ENCODE data around the gene ZBTB32. TPM values are rescaled to one million over a fixed set of nuclear protein-coding genes. Genes with fewer than 3 reads are reported as not detected.

ZBTB32 gene
- total RNA-seq, 1 experiment from 2014 or later, result not detected

GRCh38 chr19:35736913-35737886, 32.8 kb downstream of the ZBTB32 start:
- no peak for DNase-seq (ENCODE audit: low spot score)

DNA sequence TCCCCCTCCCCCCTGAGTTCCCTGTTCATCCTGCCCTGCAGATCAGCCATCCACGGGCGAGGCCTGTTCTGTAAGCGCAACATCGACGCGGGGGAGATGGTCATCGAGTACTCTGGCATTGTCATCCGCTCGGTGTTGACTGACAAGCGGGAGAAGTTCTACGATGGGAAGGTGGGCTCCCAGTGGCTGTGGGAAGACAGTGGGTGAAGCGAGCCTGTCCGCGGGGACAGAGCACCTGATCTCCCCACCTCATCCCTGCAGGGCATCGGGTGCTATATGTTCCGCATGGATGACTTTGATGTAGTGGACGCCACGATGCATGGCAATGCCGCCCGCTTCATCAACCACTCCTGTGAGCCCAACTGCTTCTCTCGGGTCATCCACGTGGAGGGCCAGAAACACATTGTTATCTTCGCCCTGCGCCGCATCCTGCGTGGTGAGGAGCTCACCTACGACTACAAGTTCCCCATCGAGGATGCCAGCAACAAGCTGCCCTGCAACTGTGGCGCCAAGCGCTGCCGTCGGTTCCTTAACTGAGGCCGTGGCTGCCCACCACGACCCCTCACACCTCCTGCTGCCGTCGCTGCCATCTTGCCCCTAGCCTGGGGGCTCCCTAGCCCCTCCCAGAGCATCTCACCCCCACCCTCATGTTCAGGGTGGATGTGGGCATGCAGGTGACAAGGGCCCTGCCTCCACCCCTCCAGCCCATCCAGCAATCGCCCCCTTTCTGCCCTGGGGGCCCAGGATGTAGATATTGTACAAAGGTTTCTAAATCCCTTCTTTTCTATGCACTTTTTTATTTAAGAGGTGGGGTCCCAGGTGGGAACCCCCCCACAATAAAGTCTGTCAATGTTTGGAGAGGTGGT, 33.9 kb downstream of the ZBTB32 start:
- DNase-seq (ENCODE audit: low spot score), result no peak

GRCh38 chr19:35738887-35739229, 34.5 kb downstream of the ZBTB32 start:
- no peak for DNase-seq (ENCODE audit: low spot score)

- DNase-seq (ENCODE audit: low spot score), result no peak
Measured at GRCh38 chr19:35739275-35740107, 35.1 kb downstream of the ZBTB32 start.

DNA sequence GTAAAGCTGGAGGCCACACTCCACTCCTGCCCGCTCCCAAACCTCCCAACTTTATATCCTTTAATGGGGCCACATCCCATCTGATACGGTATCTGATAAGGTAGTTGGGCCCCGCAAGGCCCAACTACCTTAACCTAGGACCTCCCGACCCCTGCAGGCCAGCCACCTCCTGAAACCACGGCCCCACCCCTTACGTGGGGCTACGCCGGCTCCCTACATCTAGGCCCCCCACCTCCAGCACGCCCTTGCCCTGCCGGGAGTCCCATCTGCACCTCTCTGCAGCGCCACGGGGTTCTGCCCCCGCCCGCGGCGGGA, 35.7 kb downstream of the ZBTB32 start:
- DNase-seq (ENCODE audit: low spot score), result no peak

GRCh38 chr19:35740423-35741202, 36.3 kb downstream of the ZBTB32 start:
- DNase-seq (ENCODE audit: low spot score), result peak; percentile 99

DNA sequence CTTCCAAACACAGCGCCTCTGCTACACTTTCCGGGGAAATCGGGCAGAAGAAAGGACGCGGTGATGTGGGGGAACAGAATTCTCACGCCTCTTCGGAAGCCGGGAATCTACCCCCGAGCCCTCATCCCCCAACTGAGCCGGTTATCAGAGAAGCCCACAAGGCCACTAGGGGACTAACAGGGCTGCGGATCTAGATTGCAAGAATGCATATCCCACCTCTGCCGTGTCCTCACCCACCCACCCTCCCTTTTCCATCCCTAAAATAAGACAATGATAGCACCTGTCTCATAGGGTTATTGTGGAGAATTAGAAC, 36.8 kb downstream of the ZBTB32 start:
- DNase-seq (ENCODE audit: low spot score), result no peak

DNA sequence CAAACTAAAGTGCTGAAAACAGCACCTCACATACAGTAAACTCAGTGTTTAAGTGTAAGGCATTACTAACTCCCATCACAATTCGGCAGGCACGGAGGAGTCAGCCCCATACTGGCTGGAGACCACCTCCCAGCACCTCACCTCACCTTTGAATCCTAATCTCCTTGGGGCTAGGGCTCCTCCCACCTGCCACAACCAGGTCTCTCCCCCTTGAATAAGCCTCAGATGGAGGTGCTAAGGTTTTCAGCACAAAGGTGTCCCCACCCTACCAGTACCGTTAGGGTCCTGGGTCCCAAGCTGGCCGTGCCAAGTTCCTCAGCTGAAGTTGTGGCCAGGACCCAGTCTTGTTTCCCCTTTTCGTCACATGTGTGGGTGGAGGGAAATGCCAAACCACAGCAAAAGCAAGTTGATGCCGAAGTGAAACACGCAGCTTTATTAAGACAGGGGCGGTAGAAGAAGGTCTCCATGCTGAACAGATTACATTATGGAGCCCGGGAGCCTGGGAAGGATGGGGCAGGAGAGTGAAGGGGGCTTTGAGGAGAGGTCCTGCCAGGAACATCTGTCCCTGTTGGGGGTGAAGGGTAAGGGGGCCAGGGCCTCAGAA, 37.9 kb downstream of the ZBTB32 start, which contains the start of gene IGFLR1:
Gene IGFLR1, minus strand, starts transcription at position 332 of the 604 bp plus-strand sequence. CDS start 1,272 bp downstream, outside the sequence.
- no peak for DNase-seq (ENCODE audit: low spot score)

GRCh38 chr19:35743640-35744429, 39.5 kb downstream of the ZBTB32 start:
- no peak for DNase-seq (ENCODE audit: low spot score)

DNA sequence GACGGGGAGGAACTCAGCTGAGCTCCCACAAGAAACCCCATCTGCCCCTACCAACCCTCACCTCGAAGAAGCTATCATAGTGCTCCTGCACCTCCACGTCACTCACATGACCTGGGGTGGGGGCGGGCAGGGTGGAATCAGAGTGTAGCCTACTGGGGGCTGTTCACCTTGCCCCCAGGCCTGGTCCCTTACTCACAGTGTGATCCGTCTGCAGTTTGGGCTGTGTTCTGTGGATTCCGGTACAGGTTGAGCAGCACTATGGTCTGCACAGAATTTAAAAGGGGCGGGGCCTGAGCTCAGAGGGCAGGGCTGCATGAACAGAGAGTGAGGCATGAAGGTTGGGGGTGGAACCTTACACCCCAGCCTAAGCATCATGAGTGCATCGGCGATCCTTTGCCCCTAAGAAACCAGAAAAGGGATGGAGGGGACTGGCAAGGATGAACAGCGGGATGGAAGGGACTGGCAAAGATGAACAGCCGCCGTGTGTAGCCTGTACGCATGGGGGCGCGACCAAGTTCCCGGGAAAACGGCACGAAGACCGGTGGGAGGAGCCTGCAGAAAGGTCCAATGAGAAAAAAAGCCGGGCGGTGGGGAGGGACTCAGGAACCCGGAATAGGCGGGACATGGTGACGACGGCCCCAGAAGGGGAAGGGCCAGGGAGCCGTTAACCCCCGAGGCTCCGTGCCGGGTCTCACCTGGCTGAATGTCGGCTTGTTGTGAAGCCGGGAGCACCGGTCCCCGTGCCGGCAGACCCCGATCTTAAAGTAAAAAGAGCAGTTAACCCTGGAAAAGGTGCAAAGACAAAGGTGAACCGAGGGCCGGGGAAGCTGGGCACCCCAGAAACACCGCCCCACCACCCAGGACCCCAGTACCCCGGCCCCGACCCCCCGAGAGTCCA, 40.3 kb downstream of the ZBTB32 start:
- DNase-seq (ENCODE audit: low spot score), result peak; percentile 97

DNA sequence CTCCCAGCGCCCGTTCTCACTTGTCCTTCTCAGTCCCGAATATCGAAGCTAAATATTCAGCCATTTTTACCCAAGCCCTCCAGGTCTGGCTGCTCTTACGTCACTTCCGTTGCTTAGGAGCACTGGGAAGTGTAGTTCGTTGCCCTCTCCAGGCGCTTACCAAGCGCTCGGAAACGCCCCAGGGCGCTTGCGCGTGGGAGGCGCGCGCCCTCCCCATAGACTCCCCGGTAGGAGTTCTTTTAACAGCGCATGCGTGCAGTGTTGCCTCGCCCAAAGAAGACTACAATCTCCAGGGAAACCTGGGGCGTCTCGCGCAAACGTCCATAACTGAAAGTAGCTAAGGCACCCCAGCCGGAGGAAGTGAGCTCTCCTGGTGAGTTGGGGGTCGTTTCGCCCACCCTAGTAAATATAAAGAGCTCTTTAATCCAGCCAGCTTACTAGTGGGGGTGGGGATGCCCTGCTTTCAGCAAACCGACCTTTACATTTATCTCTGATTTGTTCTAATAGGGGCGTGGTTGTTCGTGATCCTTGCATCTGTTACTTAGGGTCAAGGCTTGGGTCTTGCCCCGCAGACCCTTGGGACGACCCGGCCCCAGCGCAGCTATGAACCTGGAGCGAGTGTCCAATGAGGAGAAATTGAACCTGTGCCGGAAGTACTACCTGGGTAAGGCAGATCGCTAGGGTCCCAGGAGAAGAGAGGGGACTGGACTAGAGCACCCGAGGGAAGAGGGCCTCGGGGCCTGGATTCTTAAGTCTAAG, 41.1 kb downstream of the ZBTB32 start, which contains the start of the genes PSENEN and U2AF1L4:
Gene PSENEN, plus strand, starts transcription at position 324 of the 759 bp plus-strand sequence. Its CDS starts 280 bp downstream, at position 604.
Gene U2AF1L4, minus strand, starts transcription at position 91 of the 759 bp plus-strand sequence. Its CDS starts 27 bp downstream, at position 64.
- DNase-seq (ENCODE audit: low spot score), result peak; percentile 100

- DNase-seq (ENCODE audit: low spot score), result no peak
Measured at GRCh38 chr19:35746087-35746462, 41.7 kb downstream of the ZBTB32 start.

DNA sequence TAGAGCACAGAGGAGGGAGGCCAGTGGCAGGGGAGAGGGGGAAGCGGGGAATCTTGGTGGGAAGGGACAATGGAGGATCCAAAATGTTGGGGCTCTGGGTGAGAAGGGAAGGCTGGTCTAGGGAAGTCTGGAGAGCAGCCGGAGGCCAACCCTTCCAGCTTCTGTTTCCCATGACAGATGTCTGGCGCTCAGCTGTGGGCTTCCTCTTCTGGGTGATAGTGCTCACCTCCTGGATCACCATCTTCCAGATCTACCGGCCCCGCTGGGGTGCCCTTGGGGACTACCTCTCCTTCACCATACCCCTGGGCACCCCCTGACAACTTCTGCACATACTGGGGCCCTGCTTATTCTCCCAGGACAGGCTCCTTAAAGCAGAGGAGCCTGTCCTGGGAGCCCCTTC, 42.2 kb downstream of the ZBTB32 start:
- DNase-seq (ENCODE audit: low spot score), result no peak

GRCh38 chr19:35748106-35749020, 44.0 kb downstream of the ZBTB32 start, which contains the start of gene LIN37:
Gene LIN37 (plus strand): TSS chr19:35748576. CDS start chr19:35748725, 149 bp downstream.
- DNase-seq (ENCODE audit: low spot score), result peak; percentile 100

DNA sequence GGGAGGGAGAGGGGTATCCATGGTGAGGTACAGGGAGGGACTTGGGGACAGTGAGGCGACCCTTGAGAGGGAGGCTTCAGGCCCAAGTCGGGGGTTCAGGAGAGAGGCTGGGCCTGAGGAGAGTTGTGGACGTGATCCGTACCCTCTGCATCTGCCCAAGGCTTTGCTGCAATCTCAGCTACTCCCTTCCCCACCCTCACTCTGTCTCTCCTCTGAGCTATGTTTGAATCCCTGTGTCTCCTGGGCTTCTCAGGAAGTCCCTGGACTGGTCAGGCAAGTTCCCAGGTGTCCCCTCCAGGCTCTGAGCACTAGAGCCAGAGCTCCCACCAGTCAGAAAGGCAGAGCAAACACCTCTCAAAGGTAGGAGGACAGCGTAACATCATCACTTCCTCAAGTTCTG, 45.8 kb downstream of the ZBTB32 start:
- DNase-seq (ENCODE audit: low spot score), result no peak
